SH-SY5Y (cell line): Measurements from ENCODE around the gene HSD17B4.

Source experiments
- GATA2 ChIP-seq: IDR thresholded peaks from 2 replicates; pipeline ENCODE4 v1.6.1; 2011; ENCODE audit warnings: mild to moderate bottlenecking, low read depth, low read length
- GATA3 ChIP-seq: IDR thresholded peaks from 2 replicates; pipeline ENCODE4 v1.6.1; 2011; ENCODE audit warnings: low read depth, mild to moderate bottlenecking, low read length, moderate library complexity

DNA sequence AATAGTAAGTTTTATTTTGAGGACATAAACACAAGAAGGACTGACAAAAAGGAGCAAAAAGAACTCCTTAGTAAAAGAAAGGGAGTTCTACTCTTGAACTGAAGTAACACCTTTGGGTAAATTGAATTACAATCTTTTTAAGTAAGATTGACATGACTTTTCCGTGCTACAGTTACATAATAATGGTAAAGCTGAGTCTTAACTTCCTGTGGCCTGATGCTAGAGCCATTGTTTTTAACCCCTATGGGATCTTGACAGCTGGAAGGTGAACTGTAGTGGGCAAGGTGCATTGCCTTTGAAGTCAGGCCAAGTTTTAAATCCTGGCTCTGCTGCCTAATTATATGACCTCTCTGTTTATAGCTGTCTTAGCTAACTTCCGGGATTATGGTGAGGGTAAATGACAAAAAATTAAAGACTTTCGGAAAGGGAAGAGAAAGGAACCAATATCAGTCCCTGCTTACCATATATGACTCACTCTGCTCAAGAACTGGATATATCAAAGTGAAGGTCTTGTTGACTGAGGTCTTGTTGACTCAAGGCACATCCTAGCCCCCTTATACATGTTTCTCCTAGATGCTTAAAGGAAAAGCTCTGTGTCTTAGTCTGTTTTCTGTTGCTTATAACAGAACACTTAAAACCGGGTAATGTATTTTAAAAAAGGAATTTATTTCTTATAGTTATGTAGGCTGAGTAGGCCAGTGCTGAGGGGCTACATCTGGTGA lies 6.8 kb downstream of the HSD17B4 start:
- TF ChIP-seq GATA3 (no peak), GATA2 (no peak)
